Endothelial cell (in vitro differentiated cells): Measurements from ENCODE around the gene MANF. TPM values are rescaled to one million over a fixed set of nuclear protein-coding genes. Genes with fewer than 3 reads are reported as not detected.
"Not testable (repeated sequence)": the region's sequence is repeated elsewhere in the genome, so short reads cannot be mapped to it uniquely, and the experiment has no call there.

Experiments used
- DNase-seq: peaks from one replicate; pipeline ENCODE4 v3.0.0; 2021; ENCODE audit warnings: low spot score
- H3K27ac Mint-ChIP-seq: one replicate; pipeline ENCODE4 v1.8.0; 2021; ENCODE audit warnings: mixed read lengths, inconsistent platforms; ENCODE audit not compliant: unreplicated experiment
- H3K27me3 Mint-ChIP-seq: one replicate; pipeline ENCODE4 v1.8.0; 2021; ENCODE audit warnings: mild to moderate bottlenecking, moderate library complexity, mixed read lengths, inconsistent platforms; ENCODE audit not compliant: unreplicated experiment
- H3K36me3 Mint-ChIP-seq: one replicate; pipeline ENCODE4 v1.8.0; 2021; ENCODE audit warnings: mild to moderate bottlenecking, low read depth, mixed read lengths, inconsistent platforms; ENCODE audit not compliant: unreplicated experiment
- H3K4me1 Mint-ChIP-seq: one replicate; pipeline ENCODE4 v1.8.0; 2021; ENCODE audit warnings: mild to moderate bottlenecking, mixed read lengths, inconsistent platforms; ENCODE audit not compliant: unreplicated experiment
- H3K4me3 Mint-ChIP-seq: one replicate; pipeline ENCODE4 v1.8.0; 2021; ENCODE audit warnings: mild to moderate bottlenecking, mixed read lengths, inconsistent platforms; ENCODE audit not compliant: unreplicated experiment
- H3K9me3 Mint-ChIP-seq: one replicate; pipeline ENCODE4 v1.8.0; 2021; ENCODE audit warnings: mixed read lengths, inconsistent platforms; ENCODE audit not compliant: unreplicated experiment
- total RNA-seq: library from RNA; stranded (reverse); fragmentation: NEBNext Ultra II Directional; extraction: Animal tissue kit (Norgen Biotek cat#: 25700); gene quantifications from one replicate; pipeline ENCODE4 v1.2.1, GENCODE V29; 2021; ENCODE audit not compliant: unreplicated experiment
- TF ChIP-seq, protein P1 (sequence below): fragments of 200-600 bp; sonication (generic); IDR thresholded peaks from one replicate; pipeline ENCODE4 v1.5.0; 2021; ENCODE audit warnings: antibody characterized with exemption; ENCODE audit not compliant: unreplicated experiment

The MANF gene
- total RNA-seq, 1 donor from 2014 or later: 131 TPM

GRCh38 chr3:51357856-51358255, 27.2 kb upstream of the MANF start:
- H3K36me3 Mint-ChIP-seq: no peaks in the 10 kb centered on the region
- H3K9me3 Mint-ChIP-seq: no peaks in the 10 kb centered on the region
- DNase-seq: no peak
- TF ChIP-seq, protein P1, sequence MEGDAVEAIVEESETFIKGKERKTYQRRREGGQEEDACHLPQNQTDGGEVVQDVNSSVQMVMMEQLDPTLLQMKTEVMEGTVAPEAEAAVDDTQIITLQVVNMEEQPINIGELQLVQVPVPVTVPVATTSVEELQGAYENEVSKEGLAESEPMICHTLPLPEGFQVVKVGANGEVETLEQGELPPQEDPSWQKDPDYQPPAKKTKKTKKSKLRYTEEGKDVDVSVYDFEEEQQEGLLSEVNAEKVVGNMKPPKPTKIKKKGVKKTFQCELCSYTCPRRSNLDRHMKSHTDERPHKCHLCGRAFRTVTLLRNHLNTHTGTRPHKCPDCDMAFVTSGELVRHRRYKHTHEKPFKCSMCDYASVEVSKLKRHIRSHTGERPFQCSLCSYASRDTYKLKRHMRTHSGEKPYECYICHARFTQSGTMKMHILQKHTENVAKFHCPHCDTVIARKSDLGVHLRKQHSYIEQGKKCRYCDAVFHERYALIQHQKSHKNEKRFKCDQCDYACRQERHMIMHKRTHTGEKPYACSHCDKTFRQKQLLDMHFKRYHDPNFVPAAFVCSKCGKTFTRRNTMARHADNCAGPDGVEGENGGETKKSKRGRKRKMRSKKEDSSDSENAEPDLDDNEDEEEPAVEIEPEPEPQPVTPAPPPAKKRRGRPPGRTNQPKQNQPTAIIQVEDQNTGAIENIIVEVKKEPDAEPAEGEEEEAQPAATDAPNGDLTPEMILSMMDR: no peak
- H3K4me3 Mint-ChIP-seq: no peak overlapping the region
- peaks cover 1% of the 10 kb centered on the region for H3K27me3 Mint-ChIP-seq
- H3K4me1 Mint-ChIP-seq: no peaks in the 10 kb centered on the region
- no peak overlapping the region for H3K27ac Mint-ChIP-seq

- H3K4me1 Mint-ChIP-seq: no peaks in the 10 kb centered on the region
- no peaks in the 10 kb centered on the region for H3K9me3 Mint-ChIP-seq
- no peak for DNase-seq
- H3K27me3 Mint-ChIP-seq: peaks cover 1% of the 10 kb centered on the region
- H3K27ac Mint-ChIP-seq: no peak overlapping the region
- no peak overlapping the region for H3K4me3 Mint-ChIP-seq
- H3K36me3 Mint-ChIP-seq: no peaks in the 10 kb centered on the region
- TF ChIP-seq, protein P1: no peak
These were observed 26.1 kb upstream of the MANF start for GRCh38 chr3:51358981-51359380.

- no peaks in the 10 kb centered on the region for H3K36me3 Mint-ChIP-seq
- no peaks in the 10 kb centered on the region for H3K9me3 Mint-ChIP-seq
- DNase-seq: no peak
- no peak overlapping the region for H3K27ac Mint-ChIP-seq
- H3K4me1 Mint-ChIP-seq: no peaks in the 10 kb centered on the region
- no peak overlapping the region for H3K4me3 Mint-ChIP-seq
- peaks cover 1% of the 10 kb centered on the region for H3K27me3 Mint-ChIP-seq
- TF ChIP-seq, protein P1: no peak
These were observed 24.3 kb upstream of the MANF start for GRCh38 chr3:51360806-51361205.

DNA sequence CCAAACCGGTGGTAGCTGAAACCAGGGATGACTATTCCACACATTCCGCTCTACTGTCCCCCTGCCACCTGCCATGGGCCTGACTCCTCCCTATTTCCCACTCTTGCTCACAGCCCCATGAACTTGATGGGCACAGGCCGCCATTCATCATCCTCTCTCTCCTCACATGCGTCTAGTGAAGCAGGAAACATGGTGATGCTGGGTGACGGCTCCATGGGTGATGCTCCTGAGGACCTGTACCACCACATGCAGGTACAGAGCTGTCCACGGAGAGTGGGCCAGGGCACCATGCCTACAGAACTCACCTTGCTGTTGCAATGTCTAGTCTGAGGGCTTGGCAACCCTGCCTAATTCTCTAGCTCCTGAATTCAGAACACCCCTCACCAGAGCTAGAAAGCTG, 23.3 kb upstream of the MANF start:
- H3K9me3 Mint-ChIP-seq: no peaks in the 10 kb centered on the region
- H3K4me3 Mint-ChIP-seq: no peak overlapping the region
- H3K27ac Mint-ChIP-seq: no peak overlapping the region
- no peaks in the 10 kb centered on the region for H3K4me1 Mint-ChIP-seq
- TF ChIP-seq, protein P1: no peak
- DNase-seq: no peak
- no peaks in the 10 kb centered on the region for H3K36me3 Mint-ChIP-seq
- H3K27me3 Mint-ChIP-seq: peaks cover 3% of the 10 kb centered on the region

DNA sequence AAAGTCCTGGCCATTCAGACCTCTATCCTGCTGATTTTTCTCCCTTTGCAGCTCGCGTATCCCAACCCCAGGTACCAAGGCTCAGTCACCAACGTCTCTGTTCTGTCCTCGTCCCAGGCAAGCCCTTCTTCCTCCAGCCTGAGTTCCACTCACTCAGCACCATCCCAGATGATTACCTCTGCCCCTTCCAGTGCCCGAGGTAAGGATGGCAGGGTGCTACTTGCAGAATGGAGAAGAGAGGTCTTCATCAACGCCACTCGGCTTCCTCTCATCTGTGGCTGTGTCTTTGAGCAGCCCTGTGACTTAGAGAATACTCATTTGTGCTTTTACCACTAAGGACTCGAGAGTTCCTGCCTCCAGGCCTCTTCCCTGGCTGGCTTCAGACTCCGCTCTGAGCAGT, 22.6 kb upstream of the MANF start:
- TF ChIP-seq, protein P1: no peak
- peaks cover 3% of the 10 kb centered on the region for H3K27me3 Mint-ChIP-seq
- DNase-seq: no peak
- no peak overlapping the region for H3K4me3 Mint-ChIP-seq
- no peaks in the 10 kb centered on the region for H3K9me3 Mint-ChIP-seq
- no peak overlapping the region for H3K27ac Mint-ChIP-seq
- H3K36me3 Mint-ChIP-seq: no peaks in the 10 kb centered on the region
- no peaks in the 10 kb centered on the region for H3K4me1 Mint-ChIP-seq

DNA sequence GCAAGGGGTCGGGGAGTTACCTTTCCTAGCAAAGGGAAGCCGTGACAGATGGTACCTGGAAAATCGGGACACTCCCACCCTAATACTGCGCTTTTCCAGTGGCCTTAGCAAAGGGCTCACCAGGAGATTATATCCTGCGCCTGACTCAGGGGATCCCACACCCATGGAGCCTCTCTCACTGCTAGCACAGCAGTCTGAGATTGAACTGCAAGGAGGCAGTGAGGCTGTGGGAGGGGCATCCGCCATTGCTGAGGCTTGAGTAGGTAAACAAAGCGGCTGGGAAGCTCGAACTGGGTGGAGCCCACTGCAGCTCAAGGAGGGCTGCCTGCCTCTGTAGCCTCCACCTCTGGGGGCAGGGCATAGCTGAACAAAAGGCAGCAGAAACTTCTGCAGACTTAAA, 16.8 kb upstream of the MANF start:
- H3K9me3 Mint-ChIP-seq, H3K27ac Mint-ChIP-seq, H3K27me3 Mint-ChIP-seq, H3K4me1 Mint-ChIP-seq, H3K36me3 Mint-ChIP-seq, H3K4me3 Mint-ChIP-seq, DNase-seq: not testable (repeated sequence)
